SK-N-SH treated with all-trans-retinoic acid at 6 μM for 48 hours (cell line): ENCODE results near the gene SNU13.

ENCODE experiments used
- ATAC-seq: fragments of 200-7000 bp; cut with Tn5 transposase; 3 replicates; pipeline ENCODE4 v1.9.1; 2020; ENCODE audit warnings: mild to moderate bottlenecking, moderate library complexity
- ARNTL ChIP-seq: fragments of 450-650 bp; formaldehyde crosslinking; IDR thresholded peaks from 2 replicates; pipeline ENCODE4 v1.5.0; 2020; ENCODE audit warnings: low read depth, mild to moderate bottlenecking, moderate library complexity, borderline replicate concordance
- CSDC2 ChIP-seq: fragments of 250-450 bp; sonication (Bioruptor Pico); IDR thresholded peaks from 2 replicates; pipeline ENCODE4 v1.5.0; 2020; ENCODE audit warnings: mild to moderate bottlenecking, moderate library complexity
- GLIS3 ChIP-seq: fragments of 250-450 bp; sonication (Bioruptor Pico); IDR thresholded peaks from 2 replicates; pipeline ENCODE4 v1.5.0; 2020; ENCODE audit warnings: mild to moderate bottlenecking, moderate library complexity
- ISL1 ChIP-seq: fragments of 250-450 bp; sonication (Bioruptor Pico); IDR thresholded peaks from 2 replicates; pipeline ENCODE4 v2.1.2; 2022; ENCODE audit warnings: mild to moderate bottlenecking, moderate library complexity
- OSR1 ChIP-seq: fragments of 250-450 bp; sonication (Bioruptor Pico); IDR thresholded peaks from 2 replicates; pipeline ENCODE4 v1.8.0; 2022; ENCODE audit warnings: moderate library complexity, mild to moderate bottlenecking, inconsistent platforms
- PPARA ChIP-seq: fragments of 250-450 bp; sonication (Bioruptor Pico); IDR thresholded peaks from 2 replicates; pipeline ENCODE4 v1.5.0; 2020; ENCODE audit warnings: mild to moderate bottlenecking, borderline replicate concordance
- RARB ChIP-seq: fragments of 250-450 bp; sonication (Bioruptor Pico); IDR thresholded peaks from 2 replicates; pipeline ENCODE4 v1.8.0; 2021; ENCODE audit warnings: mild to moderate bottlenecking, moderate library complexity
- SNAI2 ChIP-seq: fragments of 250-450 bp; sonication (Bioruptor Pico); IDR thresholded peaks from 2 replicates; pipeline ENCODE4 v1.5.0; 2020; ENCODE audit warnings: mild to moderate bottlenecking, moderate library complexity
- TCF4 ChIP-seq: fragments of 250-450 bp; sonication (Bioruptor Pico); IDR thresholded peaks from 2 replicates; pipeline ENCODE4 v1.8.0; 2021; ENCODE audit warnings: mild to moderate bottlenecking, moderate library complexity, borderline replicate concordance
- TOX ChIP-seq: fragments of 250-450 bp; sonication (Bioruptor Pico); IDR thresholded peaks from 2 replicates; pipeline ENCODE4 v1.8.0; 2021; ENCODE audit warnings: mild to moderate bottlenecking, moderate library complexity, borderline replicate concordance
- ZC3H10 ChIP-seq: fragments of 250-450 bp; sonication (Bioruptor Pico); IDR thresholded peaks from 2 replicates; pipeline ENCODE4 v1.5.1; 2021; ENCODE audit warnings: mild to moderate bottlenecking, moderate library complexity
- ZFP3 ChIP-seq: fragments of 250-450 bp; sonication (Bioruptor Pico); IDR thresholded peaks from 2 replicates; pipeline ENCODE4 v1.5.0; 2020; ENCODE audit warnings: mild to moderate bottlenecking, moderate library complexity
- ZFP30 ChIP-seq: fragments of 450-650 bp; formaldehyde crosslinking; IDR thresholded peaks from 2 replicates; pipeline ENCODE4 v1.5.0; 2022; ENCODE audit warnings: mild to moderate bottlenecking, moderate library complexity
- ZNF565 ChIP-seq: fragments of 450-650 bp; formaldehyde crosslinking; conservative IDR thresholded peaks from 2 replicates; pipeline ENCODE4 v1.5.0; 2020; ENCODE audit warnings: low read depth, mild to moderate bottlenecking, moderate library complexity
- ZNF70 ChIP-seq: fragments of 450-650 bp; formaldehyde crosslinking; IDR thresholded peaks from 2 replicates; pipeline ENCODE4 v1.5.0; 2020; ENCODE audit warnings: mild to moderate bottlenecking, moderate library complexity
- ZNF8 ChIP-seq: fragments of 450-650 bp; formaldehyde crosslinking; IDR thresholded peaks from 2 replicates; pipeline ENCODE4 v1.5.0; 2020; ENCODE audit warnings: mild to moderate bottlenecking, moderate library complexity
- TF ChIP-seq, protein P1 (sequence below): fragments of 250-450 bp; sonication (Bioruptor Pico); IDR thresholded peaks from 2 replicates; pipeline ENCODE4 v1.5.0; 2020; ENCODE audit warnings: mild to moderate bottlenecking, moderate library complexity
- TF ChIP-seq, protein P2 (sequence below): fragments of 250-450 bp; sonication (Bioruptor Pico); IDR thresholded peaks from 2 replicates; pipeline ENCODE4 v1.5.1; 2021; ENCODE audit warnings: mild to moderate bottlenecking, moderate library complexity
- TF ChIP-seq, protein P3 (sequence below): fragments of 250-450 bp; sonication (Bioruptor Pico); IDR thresholded peaks from 2 replicates; pipeline ENCODE4 v1.5.1; 2020; ENCODE audit warnings: low read depth, mild to moderate bottlenecking, moderate library complexity
- TF ChIP-seq, protein P4 (sequence below): fragments of 250-450 bp; sonication (Bioruptor Pico); IDR thresholded peaks from 2 replicates; pipeline ENCODE4 v1.8.0; 2020; ENCODE audit warnings: mild to moderate bottlenecking, moderate library complexity, borderline replicate concordance
- TF ChIP-seq, protein P5 (sequence below): fragments of 250-450 bp; sonication (Bioruptor Pico); IDR thresholded peaks from 2 replicates; pipeline ENCODE4 v1.8.0; 2021; ENCODE audit warnings: low read depth, mild to moderate bottlenecking, moderate library complexity, borderline replicate concordance

SNU13 gene

DNA sequence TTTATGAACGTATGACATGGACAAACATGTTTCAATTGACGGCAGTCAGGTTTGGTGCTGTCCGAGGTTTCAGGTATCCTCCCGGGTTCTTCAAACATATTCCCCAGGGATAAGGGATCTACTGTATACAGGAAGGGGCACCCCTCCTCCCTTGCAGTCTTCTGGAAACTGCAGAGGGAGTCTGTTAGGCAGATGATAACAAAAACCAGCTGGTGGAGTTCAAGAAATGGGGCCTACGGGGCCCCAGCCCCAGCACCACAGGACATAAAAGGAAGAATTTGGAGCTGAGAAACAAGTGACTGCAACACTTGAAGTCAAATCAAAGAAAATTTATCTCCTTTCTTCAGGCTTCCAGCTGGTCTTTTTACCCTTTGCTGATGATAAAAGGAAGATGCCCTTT, 32.1 kb downstream of the SNU13 start:
- ATAC-seq = no peak
- no peak for TF ChIP-seq CSDC2 (CRISPR knock-in tag)
- TF ChIP-seq, all 23 proteins: peak for 0

DNA sequence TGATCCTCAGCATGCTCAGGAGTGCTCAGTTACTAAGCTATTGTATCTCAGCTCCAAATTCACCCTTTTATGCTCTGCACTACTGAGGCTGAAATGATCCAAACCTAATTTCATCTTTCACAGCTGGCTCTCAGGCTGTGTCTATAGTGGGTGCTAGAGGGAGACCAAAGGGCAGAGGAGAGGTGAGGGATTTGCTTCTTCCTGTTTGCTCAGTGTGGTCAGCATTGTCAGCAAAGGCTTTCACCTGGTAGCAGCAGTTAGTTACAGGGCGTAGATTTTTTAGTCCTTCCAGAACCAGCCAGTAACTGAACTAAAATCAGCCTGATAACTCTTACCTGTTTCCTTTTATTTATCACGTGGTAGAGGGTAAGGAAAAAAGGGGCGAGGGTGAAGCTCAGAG, 34.3 kb downstream of the SNU13 start:
- TF ChIP-seq ZNF565 (CRISPR knock-in tag) = no peak
- no peak for TF ChIP-seq SNAI2
- TF ChIP-seq TCF4 (CRISPR knock-in tag) = no peak
- TF ChIP-seq ARNTL (CRISPR knock-in tag) = no peak
- TF ChIP-seq OSR1 = no peak
- no peak for TF ChIP-seq ZFP30 (CRISPR knock-in tag)
- TF ChIP-seq, protein P1, sequence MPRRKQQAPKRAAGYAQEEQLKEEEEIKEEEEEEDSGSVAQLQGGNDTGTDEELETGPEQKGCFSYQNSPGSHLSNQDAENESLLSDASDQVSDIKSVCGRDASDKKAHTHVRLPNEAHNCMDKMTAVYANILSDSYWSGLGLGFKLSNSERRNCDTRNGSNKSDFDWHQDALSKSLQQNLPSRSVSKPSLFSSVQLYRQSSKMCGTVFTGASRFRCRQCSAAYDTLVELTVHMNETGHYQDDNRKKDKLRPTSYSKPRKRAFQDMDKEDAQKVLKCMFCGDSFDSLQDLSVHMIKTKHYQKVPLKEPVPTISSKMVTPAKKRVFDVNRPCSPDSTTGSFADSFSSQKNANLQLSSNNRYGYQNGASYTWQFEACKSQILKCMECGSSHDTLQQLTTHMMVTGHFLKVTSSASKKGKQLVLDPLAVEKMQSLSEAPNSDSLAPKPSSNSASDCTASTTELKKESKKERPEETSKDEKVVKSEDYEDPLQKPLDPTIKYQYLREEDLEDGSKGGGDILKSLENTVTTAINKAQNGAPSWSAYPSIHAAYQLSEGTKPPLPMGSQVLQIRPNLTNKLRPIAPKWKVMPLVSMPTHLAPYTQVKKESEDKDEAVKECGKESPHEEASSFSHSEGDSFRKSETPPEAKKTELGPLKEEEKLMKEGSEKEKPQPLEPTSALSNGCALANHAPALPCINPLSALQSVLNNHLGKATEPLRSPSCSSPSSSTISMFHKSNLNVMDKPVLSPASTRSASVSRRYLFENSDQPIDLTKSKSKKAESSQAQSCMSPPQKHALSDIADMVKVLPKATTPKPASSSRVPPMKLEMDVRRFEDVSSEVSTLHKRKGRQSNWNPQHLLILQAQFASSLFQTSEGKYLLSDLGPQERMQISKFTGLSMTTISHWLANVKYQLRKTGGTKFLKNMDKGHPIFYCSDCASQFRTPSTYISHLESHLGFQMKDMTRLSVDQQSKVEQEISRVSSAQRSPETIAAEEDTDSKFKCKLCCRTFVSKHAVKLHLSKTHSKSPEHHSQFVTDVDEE (CRISPR knock-in tag) = no peak
- ATAC-seq = no peak

DNA sequence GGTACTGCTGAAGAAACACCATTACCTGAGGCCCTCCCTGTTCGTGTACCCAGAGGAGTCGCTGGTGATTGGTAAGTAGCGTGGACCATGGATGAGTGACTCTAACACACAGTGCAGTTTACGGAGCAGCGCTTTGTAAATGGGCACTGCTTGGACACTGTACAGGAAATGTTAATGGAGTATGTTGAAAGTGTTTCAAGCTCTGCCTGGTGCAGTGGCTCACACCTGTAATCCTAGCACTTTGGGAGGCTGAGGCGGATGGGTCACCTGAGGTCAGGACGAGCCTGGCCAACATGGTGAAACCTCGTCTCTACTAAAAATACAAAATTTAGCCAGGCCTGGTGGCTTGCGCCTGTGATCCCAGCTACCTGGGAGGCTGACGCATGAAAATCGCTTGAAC, 37.8 kb downstream of the SNU13 start:
- no peak for ATAC-seq
- TF ChIP-seq SNAI2 (no peak), ZNF565 (CRISPR knock-in tag) (no peak), GLIS3 (CRISPR knock-in tag) (no peak)
- TF ChIP-seq, protein P2, sequence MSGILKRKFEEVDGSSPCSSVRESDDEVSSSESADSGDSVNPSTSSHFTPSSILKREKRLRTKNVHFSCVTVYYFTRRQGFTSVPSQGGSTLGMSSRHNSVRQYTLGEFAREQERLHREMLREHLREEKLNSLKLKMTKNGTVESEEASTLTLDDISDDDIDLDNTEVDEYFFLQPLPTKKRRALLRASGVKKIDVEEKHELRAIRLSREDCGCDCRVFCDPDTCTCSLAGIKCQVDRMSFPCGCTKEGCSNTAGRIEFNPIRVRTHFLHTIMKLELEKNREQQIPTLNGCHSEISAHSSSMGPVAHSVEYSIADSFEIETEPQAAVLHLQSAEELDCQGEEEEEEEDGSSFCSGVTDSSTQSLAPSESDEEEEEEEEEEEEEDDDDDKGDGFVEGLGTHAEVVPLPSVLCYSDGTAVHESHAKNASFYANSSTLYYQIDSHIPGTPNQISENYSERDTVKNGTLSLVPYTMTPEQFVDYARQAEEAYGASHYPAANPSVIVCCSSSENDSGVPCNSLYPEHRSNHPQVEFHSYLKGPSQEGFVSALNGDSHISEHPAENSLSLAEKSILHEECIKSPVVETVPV = no peak

DNA sequence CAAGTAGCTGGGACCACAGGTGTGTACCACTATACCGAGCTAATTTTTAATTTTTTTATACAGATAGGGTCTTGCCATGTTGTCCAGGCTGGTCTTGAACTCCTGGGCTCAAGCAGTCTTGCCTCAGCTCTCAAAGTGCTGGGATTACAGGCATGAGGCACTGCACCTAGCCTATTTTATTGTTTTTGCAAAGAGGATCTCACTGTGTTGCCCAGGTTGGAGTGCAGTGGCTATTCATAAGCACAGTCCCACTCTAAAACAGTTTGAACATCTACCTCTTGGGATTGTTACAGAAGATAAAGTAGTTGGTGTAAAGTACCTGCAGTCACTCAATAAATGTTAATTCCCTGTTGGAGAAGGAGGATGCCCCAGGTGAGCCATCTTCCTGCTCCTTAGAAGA, 38.4 kb downstream of the SNU13 start:
- ATAC-seq = no peak
- no peak for TF ChIP-seq ARNTL (CRISPR knock-in tag)
- TF ChIP-seq PPARA (CRISPR knock-in tag) = no peak
- TF ChIP-seq ZNF70 (CRISPR knock-in tag) = no peak
- TF ChIP-seq, protein P3, sequence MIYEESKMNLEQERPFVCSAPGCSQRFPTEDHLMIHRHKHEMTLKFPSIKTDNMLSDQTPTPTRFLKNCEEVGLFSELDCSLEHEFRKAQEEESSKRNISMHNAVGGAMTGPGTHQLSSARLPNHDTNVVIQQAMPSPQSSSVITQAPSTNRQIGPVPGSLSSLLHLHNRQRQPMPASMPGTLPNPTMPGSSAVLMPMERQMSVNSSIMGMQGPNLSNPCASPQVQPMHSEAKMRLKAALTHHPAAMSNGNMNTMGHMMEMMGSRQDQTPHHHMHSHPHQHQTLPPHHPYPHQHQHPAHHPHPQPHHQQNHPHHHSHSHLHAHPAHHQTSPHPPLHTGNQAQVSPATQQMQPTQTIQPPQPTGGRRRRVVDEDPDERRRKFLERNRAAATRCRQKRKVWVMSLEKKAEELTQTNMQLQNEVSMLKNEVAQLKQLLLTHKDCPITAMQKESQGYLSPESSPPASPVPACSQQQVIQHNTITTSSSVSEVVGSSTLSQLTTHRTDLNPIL (CRISPR knock-in tag) = no peak
- TF ChIP-seq, protein P1 (CRISPR knock-in tag) = no peak
- TF ChIP-seq, protein P4, sequence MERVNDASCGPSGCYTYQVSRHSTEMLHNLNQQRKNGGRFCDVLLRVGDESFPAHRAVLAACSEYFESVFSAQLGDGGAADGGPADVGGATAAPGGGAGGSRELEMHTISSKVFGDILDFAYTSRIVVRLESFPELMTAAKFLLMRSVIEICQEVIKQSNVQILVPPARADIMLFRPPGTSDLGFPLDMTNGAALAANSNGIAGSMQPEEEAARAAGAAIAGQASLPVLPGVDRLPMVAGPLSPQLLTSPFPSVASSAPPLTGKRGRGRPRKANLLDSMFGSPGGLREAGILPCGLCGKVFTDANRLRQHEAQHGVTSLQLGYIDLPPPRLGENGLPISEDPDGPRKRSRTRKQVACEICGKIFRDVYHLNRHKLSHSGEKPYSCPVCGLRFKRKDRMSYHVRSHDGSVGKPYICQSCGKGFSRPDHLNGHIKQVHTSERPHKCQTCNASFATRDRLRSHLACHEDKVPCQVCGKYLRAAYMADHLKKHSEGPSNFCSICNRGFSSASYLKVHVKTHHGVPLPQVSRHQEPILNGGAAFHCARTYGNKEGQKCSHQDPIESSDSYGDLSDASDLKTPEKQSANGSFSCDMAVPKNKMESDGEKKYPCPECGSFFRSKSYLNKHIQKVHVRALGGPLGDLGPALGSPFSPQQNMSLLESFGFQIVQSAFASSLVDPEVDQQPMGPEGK = no peak
- TF ChIP-seq RARB (CRISPR knock-in tag) = no peak
- TF ChIP-seq ZNF8 = no peak
- no peak for TF ChIP-seq TOX (CRISPR knock-in tag)
- TF ChIP-seq ZFP30 (CRISPR knock-in tag) = no peak
- TF ChIP-seq, protein P5, sequence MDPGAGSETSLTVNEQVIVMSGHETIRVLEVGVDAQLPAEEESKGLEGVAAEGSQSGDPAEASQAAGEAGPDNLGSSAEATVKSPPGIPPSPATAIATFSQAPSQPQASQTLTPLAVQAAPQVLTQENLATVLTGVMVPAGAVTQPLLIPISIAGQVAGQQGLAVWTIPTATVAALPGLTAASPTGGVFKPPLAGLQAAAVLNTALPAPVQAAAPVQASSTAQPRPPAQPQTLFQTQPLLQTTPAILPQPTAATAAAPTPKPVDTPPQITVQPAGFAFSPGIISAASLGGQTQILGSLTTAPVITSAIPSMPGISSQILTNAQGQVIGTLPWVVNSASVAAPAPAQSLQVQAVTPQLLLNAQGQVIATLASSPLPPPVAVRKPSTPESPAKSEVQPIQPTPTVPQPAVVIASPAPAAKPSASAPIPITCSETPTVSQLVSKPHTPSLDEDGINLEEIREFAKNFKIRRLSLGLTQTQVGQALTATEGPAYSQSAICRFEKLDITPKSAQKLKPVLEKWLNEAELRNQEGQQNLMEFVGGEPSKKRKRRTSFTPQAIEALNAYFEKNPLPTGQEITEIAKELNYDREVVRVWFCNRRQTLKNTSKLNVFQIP (CRISPR knock-in tag) = no peak
- no peak for TF ChIP-seq ISL1 (CRISPR knock-in tag)
- no peak for TF ChIP-seq ZFP3 (CRISPR knock-in tag)
- TF ChIP-seq ZC3H10 (CRISPR knock-in tag) = no peak
- TF ChIP-seq, protein P2 = no peak
- TF ChIP-seq TCF4 (CRISPR knock-in tag) = no peak
